ENCODE results near the gene RNF128. TPM values are rescaled to one million over a fixed set of nuclear protein-coding genes. Genes with fewer than 3 reads are reported as not detected.

The RNF128 gene
- total and polyA plus RNA-seq, 2 donors from 2014 or later: 18.4 to 18.9 TPM

GRCh38 chrX:106692425-106693065 lies 34.0 kb upstream of the RNF128 start:
- no peak overlapping the region for H3K27ac ChIP-seq (ENCODE audit: low read depth in 2 of 2, low read length in 2 of 2)

GRCh38 chrX:106696502-106696901 lies 30.0 kb upstream of the RNF128 start:
- H3K4me1 ChIP-seq (ENCODE audit: control insufficient read depth in 2 of 3, insufficient read depth in 2 of 3, low read depth in 1 of 3, low read length in 3 of 3): no peaks in the 10 kb centered on the region
- TF ChIP-seq CTCF (IDR thresholded peaks at IDR 0.05; ENCODE audit: borderline replicate concordance, extremely low read depth, insufficient read depth): no peak
- H3K36me3 ChIP-seq (ENCODE audit: control insufficient read depth in 2 of 3, insufficient read depth in 3 of 3, low read length in 3 of 3): no peaks in the 10 kb centered on the region
- no peak overlapping the region for H3K9ac ChIP-seq (ENCODE audit: low read length in 3 of 3)
- H3K27ac ChIP-seq (ENCODE audit: low read depth in 2 of 2, low read length in 2 of 2): no peak overlapping the region
- no peak overlapping the region for H3K4me3 ChIP-seq (ENCODE audit: low read length in 3 of 3)
- H3K27me3 ChIP-seq (ENCODE audit: control insufficient read depth, insufficient read depth, low read length): no peaks in the 10 kb centered on the region
- FAIRE-seq (no peak), DNase-seq (no peak)
- intact Hi-C loops (cut with DNase I): no loop called here
- no peaks in the 10 kb centered on the region for H3K9me3 ChIP-seq (ENCODE audit: control insufficient read depth in 2 of 3, insufficient read depth in 1 of 3, low read length in 3 of 3)

More at GRCh38 chrX:106692425-106693065, 34.0 kb upstream of the RNF128 start:
- H3K9ac ChIP-seq (ENCODE audit: low read length in 3 of 3): no peak overlapping the region
- H3K27me3 ChIP-seq (ENCODE audit: control insufficient read depth, insufficient read depth, low read length): no peaks in the 10 kb centered on the region
- no peaks in the 10 kb centered on the region for H3K4me1 ChIP-seq (ENCODE audit: control insufficient read depth in 2 of 3, insufficient read depth in 2 of 3, low read depth in 1 of 3, low read length in 3 of 3)
- intact Hi-C loops (cut with DNase I): no loop called here
- DNase-seq: no peak
- H3K4me3 ChIP-seq (ENCODE audit: low read length in 3 of 3): no peak overlapping the region
- no peaks in the 10 kb centered on the region for H3K36me3 ChIP-seq (ENCODE audit: control insufficient read depth in 2 of 3, insufficient read depth in 3 of 3, low read length in 3 of 3)
- H3K9me3 ChIP-seq (ENCODE audit: control insufficient read depth in 2 of 3, insufficient read depth in 1 of 3, low read length in 3 of 3): no peaks in the 10 kb centered on the region
- no peak for FAIRE-seq
- no peak for TF ChIP-seq CTCF (IDR thresholded peaks at IDR 0.05; ENCODE audit: borderline replicate concordance, extremely low read depth, insufficient read depth)

DNA sequence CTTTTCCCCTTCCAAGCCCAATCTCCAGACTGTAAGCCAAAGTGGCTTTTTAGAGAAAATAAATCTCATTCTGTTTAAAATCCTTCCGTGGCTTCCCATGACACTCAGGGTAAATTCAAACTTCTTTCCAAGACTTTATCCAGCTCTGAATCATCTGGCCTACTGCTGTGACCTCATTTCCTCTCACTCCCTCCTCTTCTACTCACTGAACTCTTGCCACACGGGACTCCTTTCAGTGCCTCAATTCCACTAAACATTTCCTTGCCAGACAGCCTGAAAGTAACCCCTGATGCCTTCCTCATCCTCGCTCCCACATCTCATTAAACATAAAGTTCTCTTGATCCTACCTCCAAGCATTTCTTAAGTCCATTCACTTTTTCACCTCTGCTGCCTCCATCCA lies 27.8 kb upstream of the RNF128 start:
- Histone ChIP-seq H3K27ac (ENCODE audit: low read depth in 2 of 2, low read length in 2 of 2) (no peak overlapping the region), H3K4me3 (ENCODE audit: low read length in 3 of 3) (no peak overlapping the region), H3K9ac (ENCODE audit: low read length in 3 of 3) (no peak overlapping the region), H3K4me1 (ENCODE audit: control insufficient read depth in 2 of 3, insufficient read depth in 2 of 3, low read depth in 1 of 3, low read length in 3 of 3) (no peaks in the 10 kb centered on the region), H3K27me3 (ENCODE audit: control insufficient read depth, insufficient read depth, low read length) (no peaks in the 10 kb centered on the region), H3K9me3 (ENCODE audit: control insufficient read depth in 2 of 3, insufficient read depth in 1 of 3, low read length in 3 of 3) (no peaks in the 10 kb centered on the region), H3K36me3 (ENCODE audit: control insufficient read depth in 2 of 3, insufficient read depth in 3 of 3, low read length in 3 of 3) (no peaks in the 10 kb centered on the region)
- no peak for TF ChIP-seq CTCF (IDR thresholded peaks at IDR 0.05; ENCODE audit: borderline replicate concordance, extremely low read depth, insufficient read depth)
- FAIRE-seq: no peak
- DNase-seq: no peak
- intact Hi-C loops (cut with DNase I): no loop called here

DNA sequence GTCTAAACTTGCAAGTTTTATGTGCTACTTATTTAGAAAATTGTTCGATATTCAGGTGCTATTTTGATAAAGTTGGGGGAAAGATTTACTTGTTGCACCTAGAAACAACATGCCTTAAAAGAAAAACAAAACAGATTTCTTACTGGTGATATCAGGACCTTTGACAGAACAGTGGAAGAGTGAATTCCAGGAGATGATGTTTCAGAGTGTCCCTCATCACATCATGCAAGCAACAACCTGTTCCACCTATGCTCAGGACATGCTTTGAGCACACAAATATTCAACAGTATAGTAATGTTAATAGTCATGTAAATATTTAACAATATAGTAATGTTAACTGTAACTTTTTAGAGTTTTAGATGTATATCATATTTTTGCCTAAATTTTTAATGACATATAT lies 23.9 kb upstream of the RNF128 start:
- Histone ChIP-seq H3K27ac (ENCODE audit: low read depth in 2 of 2, low read length in 2 of 2) (no peak overlapping the region), H3K4me1 (ENCODE audit: control insufficient read depth in 2 of 3, insufficient read depth in 2 of 3, low read depth in 1 of 3, low read length in 3 of 3) (no peaks in the 10 kb centered on the region), H3K27me3 (ENCODE audit: control insufficient read depth, insufficient read depth, low read length) (no peaks in the 10 kb centered on the region), H3K4me3 (ENCODE audit: low read length in 3 of 3) (no peak overlapping the region), H3K9me3 (ENCODE audit: control insufficient read depth in 2 of 3, insufficient read depth in 1 of 3, low read length in 3 of 3) (no peaks in the 10 kb centered on the region), H3K9ac (ENCODE audit: low read length in 3 of 3) (no peak overlapping the region), H3K36me3 (ENCODE audit: control insufficient read depth in 2 of 3, insufficient read depth in 3 of 3, low read length in 3 of 3) (no peaks in the 10 kb centered on the region)
- TF ChIP-seq CTCF (IDR thresholded peaks at IDR 0.05; ENCODE audit: borderline replicate concordance, extremely low read depth, insufficient read depth): no peak
- FAIRE-seq (peak; percentile 13), DNase-seq (no peak)
- intact Hi-C loops (cut with DNase I): no loop called here
